C1 segment of cervical spinal cord (tissue), 14 donors: ENCODE data around the gene FCN1.

Experiments
- DNase-seq, 14 donors: peaks; one replicate each; lab custom pipeline; 2025; lab: John Stamatoyannopoulos, UW

Gene FCN1

DNA sequence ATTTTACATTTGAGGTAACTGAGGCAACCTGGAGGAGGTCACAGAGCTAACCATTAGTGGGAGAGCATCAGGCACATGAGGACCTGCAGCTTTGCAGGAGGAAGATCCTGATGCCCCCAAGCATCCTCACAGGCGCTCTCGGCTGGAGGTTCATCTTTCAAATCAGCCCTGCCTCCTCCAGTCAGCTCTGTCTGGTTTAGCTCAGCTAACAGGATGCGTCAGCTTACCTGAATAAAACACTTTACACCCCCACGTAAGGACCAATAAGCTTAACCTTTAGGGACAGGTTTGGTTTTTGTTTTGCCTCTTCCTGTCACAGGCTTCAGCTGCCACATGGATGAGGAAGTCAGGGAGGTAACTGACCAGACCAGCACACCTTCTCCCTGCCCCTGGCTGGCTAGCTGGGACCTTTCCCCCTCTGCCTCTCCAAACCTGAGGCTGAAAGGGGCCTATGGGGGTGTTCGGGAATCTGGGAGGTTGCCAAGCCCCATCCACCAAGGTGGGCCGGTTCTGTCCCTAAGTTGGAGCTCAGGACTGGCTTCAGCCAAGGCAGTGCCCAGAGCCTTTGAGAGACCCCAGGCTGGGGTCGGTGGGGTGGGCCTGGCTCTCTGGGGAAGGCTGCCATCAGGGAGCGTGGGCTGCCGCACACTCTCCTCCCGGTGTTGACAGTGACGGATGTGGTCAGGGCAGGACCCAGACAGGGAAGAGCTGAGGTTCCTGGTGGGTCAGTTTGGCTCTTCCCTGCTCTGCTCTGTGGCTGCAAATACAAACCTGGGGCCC, 20.0 kb upstream of the FCN1 start:
- no peak for DNase-seq

DNA sequence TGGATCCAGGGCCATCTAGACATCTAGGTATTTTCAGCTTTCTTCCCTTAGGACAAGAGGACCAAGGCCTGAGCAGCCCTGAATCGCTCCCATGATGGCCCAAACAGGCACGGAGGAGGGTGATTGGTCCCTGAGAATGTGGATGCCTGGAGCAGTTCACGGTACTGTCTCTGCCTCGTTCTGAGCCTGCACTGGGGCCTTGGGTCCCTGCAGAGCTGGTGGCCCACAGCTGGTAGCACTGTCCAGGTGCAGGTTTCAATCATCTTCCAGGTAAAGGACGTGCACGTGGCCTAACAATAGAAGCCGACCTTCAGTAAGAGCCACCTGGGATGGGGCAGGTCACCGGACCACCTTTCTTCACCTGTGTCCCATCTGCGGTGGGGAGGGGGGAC, 19.4 kb upstream of the FCN1 start:
- no peak for DNase-seq

DNA sequence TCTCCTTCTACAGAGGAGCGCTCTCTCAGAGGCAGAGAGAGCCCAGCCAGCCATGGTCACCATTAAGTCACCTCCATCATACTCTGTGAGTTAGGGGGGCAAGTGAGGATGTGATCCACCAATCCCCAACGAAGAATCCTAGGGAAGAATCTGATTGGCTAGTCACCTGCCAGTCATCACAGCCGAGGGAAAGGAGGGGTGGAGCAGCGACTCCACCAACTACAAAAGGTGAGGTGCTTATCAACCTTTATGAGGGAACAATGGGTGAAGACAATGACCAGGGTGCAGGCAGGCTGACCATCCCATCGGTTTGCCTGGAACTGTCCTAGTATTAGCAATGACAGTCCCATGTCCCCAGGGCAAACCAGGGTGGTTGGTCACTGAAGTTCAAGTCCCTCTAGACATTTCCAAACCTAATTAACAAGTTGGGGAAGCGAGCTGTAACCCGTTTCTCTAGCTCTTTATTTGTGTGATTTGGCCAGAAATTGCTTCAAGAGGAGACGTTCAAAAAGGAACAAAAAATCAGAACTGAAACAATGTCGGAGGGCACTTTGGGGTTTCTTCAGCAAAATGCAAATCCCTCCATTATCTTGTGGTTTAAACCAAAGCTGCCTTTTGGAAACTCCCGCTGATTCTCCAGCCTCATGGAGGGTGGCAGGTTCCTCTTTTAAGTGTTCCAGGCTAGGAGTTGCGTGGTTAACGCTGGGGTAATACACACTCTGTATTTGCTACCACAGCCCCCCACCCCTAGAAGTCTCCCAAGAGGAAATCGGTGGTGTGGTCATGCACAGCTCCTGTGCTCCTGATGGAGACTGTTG, 18.8 kb upstream of the FCN1 start:
- DNase-seq = no peak

DNA sequence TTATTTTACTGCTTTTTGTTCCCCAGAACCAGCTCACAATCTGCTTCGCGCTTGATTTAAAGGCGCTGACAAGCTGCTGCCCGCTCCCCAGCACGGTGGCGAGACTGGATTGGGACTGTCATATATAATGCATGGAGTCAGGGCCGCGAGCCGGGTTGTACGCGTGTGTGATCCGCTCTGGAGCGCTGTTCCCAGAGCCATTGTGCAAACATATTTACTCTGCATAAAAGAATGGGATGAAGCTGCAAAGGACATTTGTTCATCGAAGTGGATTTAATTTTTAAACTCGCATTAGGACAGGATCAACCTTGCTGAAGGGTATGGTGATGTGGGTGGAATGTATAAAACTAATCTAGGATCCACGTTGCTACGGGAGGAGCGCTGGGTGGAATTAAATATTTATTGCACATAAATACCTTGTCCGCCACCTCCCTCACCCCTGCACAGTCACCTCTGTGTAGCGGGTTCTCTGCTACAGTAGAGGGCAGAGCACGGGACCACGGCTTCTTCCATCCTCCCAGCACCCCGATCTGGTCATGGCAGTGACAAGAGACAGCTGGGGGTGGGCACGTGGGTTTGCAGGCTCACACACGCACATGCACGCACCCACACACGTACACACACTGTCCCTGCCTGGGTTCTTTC, 18.1 kb upstream of the FCN1 start:
- DNase-seq = no peak

DNA sequence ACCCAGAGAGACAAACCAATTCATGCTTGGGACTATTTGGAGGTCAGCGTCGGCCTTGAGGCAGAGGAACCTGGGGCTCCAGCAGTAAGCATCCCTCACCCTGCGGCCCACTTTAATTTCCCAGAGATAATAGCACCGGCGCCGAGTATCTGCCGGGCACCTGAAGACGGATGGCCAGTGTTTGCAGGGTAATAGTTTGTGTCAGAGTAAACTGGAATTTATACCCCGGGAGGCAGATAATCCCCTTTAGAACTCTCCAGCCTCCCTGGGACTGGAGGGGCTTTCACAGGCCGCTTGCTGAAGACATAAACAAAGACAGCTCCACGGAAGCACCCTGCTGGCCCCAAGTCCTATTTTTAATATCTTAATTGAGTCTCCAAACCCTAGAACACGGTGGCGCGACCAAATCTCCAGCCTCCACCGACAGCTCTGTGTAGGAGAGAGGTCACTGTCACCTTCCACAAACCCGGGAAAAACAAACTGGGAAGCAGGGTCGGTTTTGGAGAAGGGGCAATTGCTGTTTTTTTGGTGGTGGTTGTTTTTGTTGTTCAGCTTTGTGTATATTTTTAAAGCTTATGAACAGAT, 17.4 kb upstream of the FCN1 start:
- no peak for DNase-seq

DNA sequence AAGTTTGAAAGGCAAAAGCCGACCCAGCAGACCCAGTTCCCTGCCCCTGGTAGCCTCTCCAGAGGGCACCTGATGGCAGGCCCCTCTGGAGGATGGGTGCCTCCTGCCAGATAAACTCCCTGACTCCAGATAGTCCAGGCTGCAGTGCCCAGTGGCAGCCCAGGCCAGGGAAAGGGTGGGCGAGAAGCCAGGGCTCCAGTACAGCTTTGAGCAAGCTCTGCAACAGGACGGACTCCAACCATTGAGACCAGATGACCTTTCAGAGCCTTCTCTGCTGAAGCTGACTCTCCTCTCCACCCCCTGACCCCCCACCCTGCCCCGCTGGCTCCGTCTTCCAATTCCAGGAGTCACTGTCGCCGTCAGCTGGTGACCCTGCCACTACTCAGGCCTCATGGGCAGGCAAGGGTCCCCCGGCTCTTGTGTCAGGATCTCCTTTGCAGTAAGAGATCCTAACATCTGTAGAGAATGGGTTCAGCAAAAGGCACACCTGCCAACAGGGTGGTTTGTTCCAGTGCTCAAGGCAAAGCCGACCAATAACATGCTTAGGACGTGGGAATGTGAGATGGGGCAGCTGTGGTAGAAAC, 15.5 kb upstream of the FCN1 start:
- no peak for DNase-seq

DNA sequence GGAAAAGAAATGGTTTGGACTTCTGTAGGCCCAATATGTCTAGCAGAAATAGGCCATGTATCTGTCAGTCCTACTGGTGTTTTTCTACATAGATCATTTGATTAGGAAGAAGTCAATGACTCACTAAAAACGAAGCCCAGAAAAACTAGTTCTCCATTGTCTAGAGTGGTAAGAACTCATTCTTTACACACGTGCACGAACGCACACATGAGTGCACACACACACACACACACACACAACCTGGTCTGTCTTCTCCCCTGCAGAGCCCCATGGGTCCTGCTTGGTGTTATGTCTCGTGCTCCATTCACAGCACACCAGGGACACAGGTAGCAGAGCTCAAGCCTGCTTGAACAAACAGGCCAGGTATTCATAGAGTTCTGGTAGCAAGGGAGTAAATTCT, 14.9 kb upstream of the FCN1 start:
- DNase-seq = no peak

DNA sequence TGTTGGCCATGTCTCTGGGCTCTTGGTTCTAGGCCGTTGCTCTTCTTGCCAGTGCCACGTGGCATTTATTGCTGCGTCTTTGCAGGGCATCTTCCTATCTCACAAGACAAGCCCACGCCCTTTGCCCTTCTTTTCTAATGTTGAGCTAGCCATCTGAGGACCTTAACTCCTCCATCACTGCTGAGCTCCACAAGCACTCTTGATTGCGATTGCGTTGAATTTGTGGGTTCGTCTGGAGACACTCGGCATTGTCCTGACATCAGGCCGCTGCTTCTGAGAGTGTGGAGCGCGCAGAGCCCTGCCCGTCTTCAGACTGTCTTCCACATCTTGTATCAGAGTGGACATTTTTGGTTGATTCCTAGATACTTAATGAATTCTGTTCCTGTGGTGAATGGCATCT, 14.5 kb upstream of the FCN1 start:
- DNase-seq = no peak

DNA sequence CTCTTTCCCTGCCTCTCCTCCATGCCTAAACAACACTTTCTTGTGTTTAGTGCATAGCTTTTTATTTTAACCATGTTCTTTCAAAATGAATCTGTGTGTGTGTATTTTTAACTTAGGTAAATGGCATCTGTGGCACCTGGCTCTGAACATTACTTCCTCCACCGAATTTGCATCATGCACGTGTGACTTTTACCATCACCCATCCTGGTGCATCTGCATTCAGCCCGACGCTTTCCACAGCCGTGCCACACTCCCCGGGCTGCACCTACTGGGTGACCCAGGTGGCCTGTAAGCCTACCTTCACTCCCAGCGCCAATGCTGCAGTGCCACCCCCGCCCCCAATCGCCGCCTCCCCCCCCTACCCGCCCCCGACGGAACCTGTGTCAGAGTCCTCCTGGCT, 12.7 kb upstream of the FCN1 start:
- no peak for DNase-seq

DNA sequence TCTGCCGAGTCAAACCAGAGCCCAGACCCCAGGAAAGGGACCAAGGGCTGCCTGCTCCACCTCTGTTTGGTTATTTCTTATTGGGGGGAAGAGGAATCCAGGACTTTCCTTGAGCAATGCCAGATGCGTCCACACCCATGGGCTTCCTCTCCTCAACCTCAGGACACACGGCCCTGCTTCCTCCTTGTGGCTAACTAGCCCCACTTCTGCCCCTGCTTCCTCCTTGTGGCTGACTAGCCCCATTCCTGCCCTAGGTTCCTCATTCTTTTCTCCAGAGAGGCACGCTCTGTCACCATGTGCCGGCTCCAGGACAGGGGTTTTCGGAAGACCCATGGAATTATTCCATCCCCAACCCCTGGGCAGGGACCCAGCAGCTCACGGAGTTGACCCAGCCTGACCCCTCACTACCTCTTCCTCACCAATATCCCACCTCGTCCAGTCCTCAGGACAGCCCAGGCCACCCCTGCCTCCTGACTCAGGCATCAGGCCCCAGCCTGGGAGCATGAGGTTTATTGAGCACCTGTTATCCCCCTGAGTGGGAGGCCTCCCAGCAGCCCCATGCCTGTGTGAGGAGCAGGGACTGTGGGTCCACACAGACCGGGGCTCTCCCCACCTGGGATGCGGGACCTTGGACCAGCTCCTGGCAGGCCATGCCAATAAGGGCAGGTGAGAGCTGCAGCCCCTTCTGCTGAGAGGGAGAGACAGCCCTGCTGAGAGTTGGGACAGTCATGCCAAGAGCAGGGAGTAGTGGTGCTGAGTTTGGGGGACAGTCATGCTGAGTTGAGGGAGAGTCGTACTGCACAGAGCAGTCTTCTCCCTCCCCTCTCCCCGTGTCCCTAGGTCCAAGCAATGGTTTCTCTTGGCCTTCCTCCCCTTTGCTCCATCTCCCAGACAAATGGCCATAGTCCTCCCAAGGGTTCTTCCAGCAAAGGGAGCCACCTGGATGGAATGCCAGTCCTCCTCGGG, 11.8 kb upstream of the FCN1 start:
- DNase-seq = peak in 5 of 14 donors; percentile 7 to 30 (median 10)

DNA sequence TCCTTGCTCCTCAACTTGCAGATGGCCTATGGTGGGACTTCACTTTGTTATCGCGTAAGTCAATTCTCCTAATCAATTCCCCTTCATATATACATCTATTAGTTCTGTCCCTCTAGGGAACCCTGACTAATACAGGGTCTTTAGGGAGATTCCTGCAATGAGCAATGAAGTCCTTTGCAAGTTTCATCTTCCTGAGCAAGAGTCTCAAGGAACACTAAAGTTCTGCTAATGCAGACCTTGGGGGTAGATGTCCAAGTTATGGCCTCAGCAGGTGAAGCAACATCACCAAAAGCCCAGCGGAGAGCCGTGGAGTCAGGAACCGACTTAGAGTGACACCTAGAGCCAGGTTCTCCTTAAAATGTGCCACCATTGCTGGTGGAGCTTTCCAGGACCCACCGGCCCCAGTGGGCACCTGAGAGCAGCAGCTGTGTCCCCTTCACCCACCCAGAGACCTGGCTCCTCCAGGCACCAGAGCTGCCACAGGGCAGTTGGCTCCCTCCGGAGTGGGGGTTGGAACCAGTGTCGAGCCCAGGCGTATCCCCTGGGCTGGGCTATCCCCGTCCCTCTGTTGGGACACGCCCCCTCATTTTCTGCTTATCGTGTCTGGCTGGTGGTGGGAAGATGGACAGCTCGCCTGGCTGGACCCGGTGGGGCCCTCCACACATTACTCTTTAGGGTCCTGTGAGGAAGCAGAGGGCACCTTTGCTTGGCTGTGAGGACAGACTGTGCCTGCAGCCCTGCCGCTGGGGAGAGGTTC, 10.9 kb upstream of the FCN1 start:
- no peak for DNase-seq

DNA sequence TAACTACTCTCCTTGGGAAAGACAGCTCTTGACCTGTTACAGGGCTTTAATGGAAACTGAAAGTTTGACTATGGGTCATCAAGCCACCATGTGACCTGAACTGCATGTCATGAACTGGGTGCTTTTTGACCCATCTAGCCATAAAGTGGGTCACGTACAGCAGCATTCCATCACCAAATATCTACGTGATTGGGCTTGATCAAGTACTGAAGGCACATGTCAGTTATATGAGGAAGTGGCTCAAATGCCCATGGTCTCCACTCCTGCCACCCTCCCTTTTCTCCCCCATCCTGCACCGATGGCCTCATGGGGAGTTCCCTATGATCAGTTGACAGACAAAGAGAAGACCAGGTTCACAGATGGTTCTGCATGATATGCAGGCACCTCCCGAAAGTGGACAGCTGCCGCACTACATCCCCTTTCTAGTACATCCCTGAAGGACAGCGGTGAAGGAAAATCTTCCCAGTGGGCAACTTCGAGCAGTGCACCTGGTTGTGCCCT, 7.3 kb upstream of the FCN1 start:
- no peak for DNase-seq

DNA sequence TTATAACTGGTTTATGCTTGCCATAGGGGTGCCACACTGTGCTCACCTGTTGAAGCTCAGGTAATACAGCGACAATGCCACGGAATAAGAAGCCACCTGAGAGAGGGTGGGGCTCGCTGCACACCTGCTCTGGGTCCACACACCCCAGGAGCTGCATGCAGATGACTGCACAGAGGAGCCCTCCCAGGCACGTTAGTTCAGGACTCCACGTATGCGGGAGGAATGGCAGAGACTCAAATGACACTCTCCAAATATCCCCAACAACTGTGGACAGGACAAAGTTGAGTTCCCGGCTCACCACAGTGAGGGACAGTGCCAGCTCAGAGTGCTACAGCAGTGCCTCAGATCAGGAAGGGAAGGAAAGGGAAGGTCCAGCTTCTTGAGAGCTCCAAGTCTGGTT, 5.8 kb upstream of the FCN1 start:
- no peak for DNase-seq

DNA sequence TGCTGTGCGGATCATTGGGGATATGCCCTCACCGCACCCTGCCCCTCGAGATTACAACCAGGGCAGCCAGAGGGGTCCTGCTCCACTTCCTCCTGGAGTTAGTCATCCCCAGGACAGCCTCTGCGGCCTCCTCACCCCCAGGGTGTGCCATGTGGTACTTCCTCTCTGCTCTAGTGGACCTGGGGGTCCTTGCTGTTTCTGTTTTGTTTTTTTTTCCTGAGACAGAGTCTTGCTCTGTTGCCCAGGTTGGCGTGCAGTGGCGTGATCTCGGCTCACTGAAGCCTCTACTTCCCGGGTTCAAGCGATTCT, 5.2 kb upstream of the FCN1 start:
- no peak for DNase-seq

DNA sequence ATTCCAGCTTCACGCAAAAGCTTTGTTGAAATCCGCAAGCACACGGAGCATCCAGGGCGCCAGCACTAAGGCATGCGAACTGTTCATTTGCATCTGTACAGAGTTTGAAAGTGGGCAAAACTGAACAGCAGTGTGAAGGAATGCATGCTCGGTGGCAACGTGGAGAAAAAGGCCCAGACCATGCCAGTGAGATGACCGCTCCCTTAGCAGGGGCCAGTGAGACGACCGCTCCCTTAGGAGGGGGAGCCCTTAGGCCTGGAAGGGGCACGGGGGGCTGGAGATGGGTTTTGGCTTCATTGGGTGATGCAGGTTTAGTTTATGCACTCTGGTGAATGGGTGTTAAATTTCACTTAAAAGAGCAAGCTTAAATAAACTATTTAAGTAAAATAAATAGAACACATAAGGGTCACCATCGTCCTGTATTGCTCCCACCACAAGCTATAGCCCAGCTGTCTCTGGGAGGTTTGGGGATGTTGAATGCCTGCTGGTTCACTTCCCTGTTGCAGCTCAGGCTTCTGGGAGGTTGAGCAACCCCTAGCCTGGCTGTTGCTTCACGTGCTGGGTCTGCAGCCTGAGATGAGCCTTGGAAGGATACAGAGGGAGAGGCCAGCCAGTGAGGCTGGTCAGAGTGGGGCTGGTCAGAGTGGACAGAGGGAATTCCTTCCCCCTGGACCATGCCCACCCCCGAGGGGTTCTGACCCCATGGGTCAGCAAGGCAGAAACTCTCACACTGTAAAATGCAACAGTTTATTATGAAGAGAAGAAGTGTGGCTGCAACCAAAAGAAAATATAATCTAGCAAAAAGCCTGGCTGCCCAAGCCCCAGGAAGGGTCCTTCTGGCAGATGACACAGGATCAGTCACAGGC, 4.6 kb upstream of the FCN1 start:
- DNase-seq = peak in 2 of 14 donors; percentile 6 to 21

DNA sequence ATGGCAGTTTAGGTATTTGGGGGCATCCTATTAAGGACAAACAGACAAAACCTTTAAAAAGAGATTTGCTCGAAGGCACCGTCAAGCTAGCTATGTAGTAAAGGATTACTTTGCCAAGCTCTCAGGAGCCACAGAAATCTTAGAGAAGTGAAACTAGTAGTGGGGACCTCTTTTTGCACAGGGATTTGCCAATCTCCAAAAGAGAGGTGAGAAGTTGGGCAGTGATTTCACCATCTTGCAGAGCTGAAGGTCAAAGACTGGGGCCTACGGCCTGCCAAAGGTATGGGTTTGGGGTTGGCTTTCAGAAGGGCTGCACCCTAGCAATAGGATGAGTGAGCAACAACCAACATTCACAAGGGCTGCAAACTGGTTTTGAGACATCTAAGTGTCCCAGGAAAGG, 1.6 kb upstream of the FCN1 start:
- DNase-seq = no peak

DNA sequence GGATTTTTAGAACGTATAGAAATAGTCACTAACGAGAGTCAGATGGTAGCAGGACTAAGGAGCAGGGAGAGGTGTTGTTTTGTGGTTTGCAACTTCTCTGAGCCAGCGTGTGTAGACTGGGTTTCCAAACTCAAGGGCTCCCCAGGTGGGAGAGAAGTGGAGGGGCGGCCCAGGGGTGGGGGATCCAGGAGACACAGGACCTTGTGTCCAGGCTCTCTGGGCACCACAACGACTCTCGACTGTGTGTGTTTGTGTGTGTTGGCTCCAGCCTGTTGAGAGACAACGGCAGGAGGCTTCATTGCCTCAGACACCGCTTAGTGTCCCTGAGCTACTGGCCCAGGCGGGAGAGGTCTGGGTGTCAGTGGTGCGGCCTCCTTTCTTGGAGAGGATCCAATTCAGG, 934 bp upstream of the FCN1 start:
- DNase-seq = no peak

DNA sequence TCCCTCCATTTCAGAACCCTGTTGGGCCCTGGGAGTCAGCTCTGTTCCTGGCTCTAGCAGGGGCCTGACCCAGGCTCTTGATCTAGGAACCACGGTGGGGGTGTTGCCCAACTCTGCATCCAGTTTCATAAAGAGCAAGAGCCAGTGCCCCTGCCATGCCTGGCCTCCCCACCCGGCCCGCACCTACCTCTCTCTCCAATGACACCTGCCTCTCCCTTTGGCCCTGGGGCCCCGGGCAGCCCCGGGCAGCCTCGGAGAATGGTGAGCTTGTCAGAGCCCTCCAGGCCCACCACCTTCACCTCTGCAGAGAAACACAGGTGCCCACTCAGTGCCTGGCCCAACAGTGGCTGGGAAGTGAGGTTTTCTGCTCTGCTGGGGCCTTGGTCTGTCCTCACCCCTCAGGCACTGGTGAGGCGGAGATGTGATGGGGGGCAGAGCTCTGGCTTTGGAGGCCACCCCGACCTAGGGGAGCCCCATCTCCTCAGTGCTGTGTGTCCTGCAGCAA, 1.5 kb downstream of the FCN1 start:
- DNase-seq = no peak
